ENCODE measurements around the gene RARRES1.
"Not testable (repeated sequence)": the region's sequence is repeated elsewhere in the genome, so short reads cannot be mapped to it uniquely, and the experiment has no call there.

The RARRES1 gene

GRCh38 chr3:158731486-158731885 is 771 bp downstream of the RARRES1 start:
- no peak for DNase-seq

- no peak for DNase-seq
Observed at GRCh38 chr3:158728851-158729250, 3.4 kb downstream of the RARRES1 start.

GRCh38 chr3:158728061-158728377 is 4.2 kb downstream of the RARRES1 start:
- no peak for DNase-seq

- peak; percentile 40 for DNase-seq
Observed at GRCh38 chr3:158727206-158728060, 4.8 kb downstream of the RARRES1 start.

- no peak for DNase-seq
Observed at GRCh38 chr3:158725348-158726011, 6.8 kb downstream of the RARRES1 start.

GRCh38 chr3:158723991-158724390 is 8.3 kb downstream of the RARRES1 start:
- no peak for DNase-seq

- no peak for DNase-seq
Observed at GRCh38 chr3:158722108-158722507, 10.1 kb downstream of the RARRES1 start.

- no peak for DNase-seq
Observed at GRCh38 chr3:158718490-158719170, 13.6 kb downstream of the RARRES1 start.

- no peak for DNase-seq
Observed at GRCh38 chr3:158717576-158717975, 14.7 kb downstream of the RARRES1 start.

GRCh38 chr3:158713094-158713499 is 19.2 kb downstream of the RARRES1 start:
- no peak for DNase-seq

GRCh38 chr3:158712443-158712842 is 19.8 kb downstream of the RARRES1 start:
- DNase-seq, result no peak

- no peak for DNase-seq
Observed at GRCh38 chr3:158711886-158712285, 20.4 kb downstream of the RARRES1 start.

- DNase-seq, result no peak
Observed at GRCh38 chr3:158710601-158711000, 21.7 kb downstream of the RARRES1 start.

GRCh38 chr3:158709666-158710083 is 22.6 kb downstream of the RARRES1 start:
- no peak for DNase-seq

- DNase-seq, result no peak
Observed at GRCh38 chr3:158703566-158703965, 28.7 kb downstream of the RARRES1 start.

- DNase-seq, result no peak
Observed at GRCh38 chr3:158702815-158703481, 29.3 kb downstream of the RARRES1 start.

- DNase-seq, result no peak
Observed at GRCh38 chr3:158701420-158702065, 30.7 kb downstream of the RARRES1 start.

GRCh38 chr3:158700559-158700958 is 31.7 kb downstream of the RARRES1 start:
- no peak for DNase-seq

- no peak for DNase-seq
Observed at GRCh38 chr3:158696618-158697017, 35.6 kb downstream of the RARRES1 start.

GRCh38 chr3:158693866-158694456 is 38.3 kb downstream of the RARRES1 start:
- not testable (repeated sequence) for DNase-seq

- DNase-seq, result no peak
Observed at GRCh38 chr3:158685159-158685558, 47.1 kb downstream of the RARRES1 start.

GRCh38 chr3:158683230-158683962 is 48.9 kb downstream of the RARRES1 start:
- DNase-seq, result no peak

Measured in NCI-H1092 (cell line).